HCT116 (cell line): ENCODE data around the gene ARL5A.

Experiments used
- ELF1 ChIP-seq: IDR thresholded peaks from 2 replicates; pipeline ENCODE4 v1.6.1; 2012; ENCODE audit warnings: low read depth, borderline replicate concordance
- TF ChIP-seq, protein P1 (sequence below), 3 experiments: fragments of 200-600 bp in 1 of 3; sonication (generic) in 1 of 3; IDR thresholded peaks in 2 of 3; conservative IDR thresholded peaks in 1 of 3; 2 replicates each; pipeline ENCODE4 v1.5.1; 2012 to 2017; ENCODE audit warnings: low read depth in 2 of 3, low read length in 2 of 3, antibody characterized with exemption in 1 of 3, borderline replicate concordance in 1 of 3, control low read depth in 1 of 3, mild to moderate bottlenecking in 1 of 3, mixed read lengths in 1 of 3, mixed run types in 1 of 3, moderate library complexity in 1 of 3; ENCODE audit not compliant: insufficient read depth in 1 of 3
- TF ChIP-seq, protein P2 (sequence below): IDR thresholded peaks from 2 replicates; pipeline ENCODE4 v1.6.1; 2012

DNA sequence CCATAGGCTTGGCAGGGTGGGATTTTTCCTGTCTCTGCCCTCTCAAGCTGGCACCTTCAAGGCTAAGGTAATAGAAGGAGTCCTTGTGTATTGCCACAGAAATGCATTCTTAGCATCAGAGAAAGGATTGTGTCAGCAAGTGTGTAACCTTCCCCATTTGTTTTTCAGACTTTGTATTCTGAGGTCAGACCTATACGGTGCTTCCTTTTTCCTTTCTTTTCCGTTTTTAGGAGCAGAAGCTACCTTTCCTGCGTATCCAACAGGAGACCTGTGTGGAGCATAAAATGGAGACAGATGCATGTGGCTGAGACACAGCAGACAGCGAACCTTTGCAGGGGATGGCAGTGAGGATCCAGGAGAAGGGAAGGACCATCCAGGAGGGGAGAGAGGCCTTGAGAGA is 46.6 kb downstream of the ARL5A start:
- TF ChIP-seq, protein P1, sequence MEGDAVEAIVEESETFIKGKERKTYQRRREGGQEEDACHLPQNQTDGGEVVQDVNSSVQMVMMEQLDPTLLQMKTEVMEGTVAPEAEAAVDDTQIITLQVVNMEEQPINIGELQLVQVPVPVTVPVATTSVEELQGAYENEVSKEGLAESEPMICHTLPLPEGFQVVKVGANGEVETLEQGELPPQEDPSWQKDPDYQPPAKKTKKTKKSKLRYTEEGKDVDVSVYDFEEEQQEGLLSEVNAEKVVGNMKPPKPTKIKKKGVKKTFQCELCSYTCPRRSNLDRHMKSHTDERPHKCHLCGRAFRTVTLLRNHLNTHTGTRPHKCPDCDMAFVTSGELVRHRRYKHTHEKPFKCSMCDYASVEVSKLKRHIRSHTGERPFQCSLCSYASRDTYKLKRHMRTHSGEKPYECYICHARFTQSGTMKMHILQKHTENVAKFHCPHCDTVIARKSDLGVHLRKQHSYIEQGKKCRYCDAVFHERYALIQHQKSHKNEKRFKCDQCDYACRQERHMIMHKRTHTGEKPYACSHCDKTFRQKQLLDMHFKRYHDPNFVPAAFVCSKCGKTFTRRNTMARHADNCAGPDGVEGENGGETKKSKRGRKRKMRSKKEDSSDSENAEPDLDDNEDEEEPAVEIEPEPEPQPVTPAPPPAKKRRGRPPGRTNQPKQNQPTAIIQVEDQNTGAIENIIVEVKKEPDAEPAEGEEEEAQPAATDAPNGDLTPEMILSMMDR (IDR thresholded peaks at IDR 0.05 in 2 of 3, conservative IDR thresholded peaks at IDR 0.05 in 1 of 3; ENCODE audit: borderline replicate concordance in 1 of 3, insufficient read depth in 1 of 3, low read depth in 2 of 3, low read length in 2 of 3): no peak
- no peak for TF ChIP-seq ELF1
- TF ChIP-seq, protein P2, sequence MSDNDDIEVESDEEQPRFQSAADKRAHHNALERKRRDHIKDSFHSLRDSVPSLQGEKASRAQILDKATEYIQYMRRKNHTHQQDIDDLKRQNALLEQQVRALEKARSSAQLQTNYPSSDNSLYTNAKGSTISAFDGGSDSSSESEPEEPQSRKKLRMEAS: no peak
